MM.1S (cell line): ENCODE data around the gene EXOC4.

Source experiments
- EZH2 ChIP-seq: fragments of 300-600 bp; sonication (generic); optimal IDR thresholded peaks from 2 replicates; pipeline ENCODE3; 2017; ENCODE audit warnings: low read depth, mild to moderate bottlenecking, antibody characterized with exemption, low read length, mixed read lengths
- EZH2phosphoT487 ChIP-seq: fragments of 300-600 bp; sonication (generic); IDR thresholded peaks from 2 replicates; pipeline ENCODE4 v1.6.1; 2018; ENCODE audit warnings: antibody characterized with exemption, low read length
- TF ChIP-seq, protein P1 (sequence below): fragments of 300-600 bp; sonication (generic); IDR thresholded peaks from 2 replicates; pipeline ENCODE4 v1.5.1; 2016; ENCODE audit warnings: antibody characterized with exemption, low read length, mixed read lengths

DNA sequence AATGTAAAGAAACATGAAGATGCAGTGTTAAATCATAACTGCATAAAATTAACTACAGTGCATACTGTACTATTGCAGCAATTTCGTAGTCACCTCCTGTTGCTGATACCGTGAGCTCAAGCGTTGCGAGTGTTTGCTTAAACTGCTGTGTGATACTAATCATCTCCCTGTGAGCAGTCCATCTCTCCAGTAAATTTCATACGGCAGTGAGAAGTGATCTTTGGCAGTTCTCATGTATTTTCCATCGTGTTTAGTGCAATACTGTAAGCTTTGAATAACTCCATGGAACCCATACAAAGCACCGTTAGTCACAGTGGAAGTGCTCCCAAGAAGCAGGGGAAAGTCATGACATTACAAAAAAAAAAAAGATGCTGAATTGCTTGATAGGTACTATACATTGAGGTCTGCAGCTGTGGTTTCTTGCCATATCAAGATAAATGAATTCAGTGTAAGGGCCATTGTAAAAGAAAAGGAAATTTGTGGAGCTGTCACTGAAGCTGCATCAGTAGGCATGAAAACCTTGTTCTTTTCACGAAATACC is 360.4 kb downstream of the EXOC4 start:
- TF ChIP-seq, protein P1, sequence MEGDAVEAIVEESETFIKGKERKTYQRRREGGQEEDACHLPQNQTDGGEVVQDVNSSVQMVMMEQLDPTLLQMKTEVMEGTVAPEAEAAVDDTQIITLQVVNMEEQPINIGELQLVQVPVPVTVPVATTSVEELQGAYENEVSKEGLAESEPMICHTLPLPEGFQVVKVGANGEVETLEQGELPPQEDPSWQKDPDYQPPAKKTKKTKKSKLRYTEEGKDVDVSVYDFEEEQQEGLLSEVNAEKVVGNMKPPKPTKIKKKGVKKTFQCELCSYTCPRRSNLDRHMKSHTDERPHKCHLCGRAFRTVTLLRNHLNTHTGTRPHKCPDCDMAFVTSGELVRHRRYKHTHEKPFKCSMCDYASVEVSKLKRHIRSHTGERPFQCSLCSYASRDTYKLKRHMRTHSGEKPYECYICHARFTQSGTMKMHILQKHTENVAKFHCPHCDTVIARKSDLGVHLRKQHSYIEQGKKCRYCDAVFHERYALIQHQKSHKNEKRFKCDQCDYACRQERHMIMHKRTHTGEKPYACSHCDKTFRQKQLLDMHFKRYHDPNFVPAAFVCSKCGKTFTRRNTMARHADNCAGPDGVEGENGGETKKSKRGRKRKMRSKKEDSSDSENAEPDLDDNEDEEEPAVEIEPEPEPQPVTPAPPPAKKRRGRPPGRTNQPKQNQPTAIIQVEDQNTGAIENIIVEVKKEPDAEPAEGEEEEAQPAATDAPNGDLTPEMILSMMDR: no peak
- TF ChIP-seq EZH2 (no peak), EZH2phosphoT487 (no peak)
